ENCODE results near the gene NANOGP8.

DNA sequence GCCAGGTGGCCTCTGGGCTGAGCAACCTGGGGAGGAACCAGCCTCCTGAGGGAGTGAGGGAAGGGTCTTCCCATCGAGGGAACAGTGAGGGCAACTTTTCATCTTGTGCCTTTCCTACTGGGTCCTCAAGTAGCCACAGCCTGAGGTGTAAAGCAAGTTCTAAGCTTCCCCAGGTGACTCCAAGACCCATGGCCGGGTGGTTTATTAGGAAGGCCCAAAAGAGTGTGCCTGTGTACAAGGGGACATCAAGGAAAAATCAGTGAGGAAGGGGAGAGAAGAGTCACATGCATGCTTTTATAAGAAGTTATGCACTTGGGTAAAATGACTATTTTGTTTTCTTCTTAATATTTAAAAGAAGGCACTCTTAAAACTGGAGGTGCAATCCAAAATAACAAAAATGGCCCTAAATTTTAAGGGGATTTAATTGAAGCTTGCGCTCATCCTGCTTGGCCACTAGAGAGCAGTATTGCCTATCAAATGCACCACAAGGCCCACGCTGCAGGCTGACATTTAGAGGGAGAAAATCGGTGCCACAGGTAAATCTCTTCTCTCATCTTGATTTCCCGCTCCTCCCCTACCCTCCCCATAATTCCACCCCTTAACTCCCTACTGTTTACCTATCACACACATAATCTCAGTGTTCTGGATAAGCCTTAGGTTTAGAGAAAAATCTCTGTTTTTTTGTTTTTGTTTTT is 6.7 kb downstream of the NANOGP8 start:
- TF ChIP-seq, protein P1, sequence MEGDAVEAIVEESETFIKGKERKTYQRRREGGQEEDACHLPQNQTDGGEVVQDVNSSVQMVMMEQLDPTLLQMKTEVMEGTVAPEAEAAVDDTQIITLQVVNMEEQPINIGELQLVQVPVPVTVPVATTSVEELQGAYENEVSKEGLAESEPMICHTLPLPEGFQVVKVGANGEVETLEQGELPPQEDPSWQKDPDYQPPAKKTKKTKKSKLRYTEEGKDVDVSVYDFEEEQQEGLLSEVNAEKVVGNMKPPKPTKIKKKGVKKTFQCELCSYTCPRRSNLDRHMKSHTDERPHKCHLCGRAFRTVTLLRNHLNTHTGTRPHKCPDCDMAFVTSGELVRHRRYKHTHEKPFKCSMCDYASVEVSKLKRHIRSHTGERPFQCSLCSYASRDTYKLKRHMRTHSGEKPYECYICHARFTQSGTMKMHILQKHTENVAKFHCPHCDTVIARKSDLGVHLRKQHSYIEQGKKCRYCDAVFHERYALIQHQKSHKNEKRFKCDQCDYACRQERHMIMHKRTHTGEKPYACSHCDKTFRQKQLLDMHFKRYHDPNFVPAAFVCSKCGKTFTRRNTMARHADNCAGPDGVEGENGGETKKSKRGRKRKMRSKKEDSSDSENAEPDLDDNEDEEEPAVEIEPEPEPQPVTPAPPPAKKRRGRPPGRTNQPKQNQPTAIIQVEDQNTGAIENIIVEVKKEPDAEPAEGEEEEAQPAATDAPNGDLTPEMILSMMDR (conservative IDR thresholded peaks at IDR 0.05), result peak; percentile 88
- no peak for TF ChIP-seq ZFX (IDR thresholded peaks at IDR 0.05)
